Right lung (tissue), 10 donors: Measurements from ENCODE around the gene COL4A6. TPM values are rescaled to one million over a fixed set of nuclear protein-coding genes. Genes with fewer than 3 reads are reported as not detected.
A peak's percentile ranks its signal among the peaks of the same experiment; 100 is the strongest.
"Not testable (repeated sequence)": the region's sequence is repeated elsewhere in the genome, so short reads cannot be mapped to it uniquely, and the experiment has no call there.

Experiments
- DNase-seq, 2 donors: peaks; one replicate each; pipeline ENCODE4 v3.0.0-alpha.2; 2013
- long read RNA-seq, 8 donors: transcript quantifications; one replicate each; lab custom pipeline, GENCODE V29; 2026
- polyA plus RNA-seq, 5 donors: library from polyadenylated mRNA; unstranded; fragments of 120-200 nt; gene quantifications; one replicate each; pipeline versions ENCODE4 v1.2.1 to v1.2.3, GENCODE V29; 2013; ENCODE audit warnings: inconsistent platforms in 1 of 5, low replicate concordance in 1 of 5; ENCODE audit not compliant: insufficient read length in 5 of 5, insufficient read depth in 1 of 5

Gene COL4A6
- polyA plus RNA-seq = 10 to 100 TPM; 10.5 to 17.8 (median 14.5) TPM
- long read RNA-seq, donor 1 = 0 reads
- long read RNA-seq, donor 2 = 0 reads
- long read RNA-seq, donor 3 = 0 reads
- long read RNA-seq, donor 4 = 0 reads
- long read RNA-seq, donor 5 = 0 reads
- long read RNA-seq, donor 6, partial matches to known transcripts = 0 of 2 reads
- long read RNA-seq, donor 6, other reads (novel, unspliced or antisense) = 0 of 2 reads
- long read RNA-seq, donor 7, full-length matches to known transcripts = 1 of 1 reads
- long read RNA-seq, donor 7, partial matches to known transcripts = 0 of 1 reads
- long read RNA-seq, donor 7, other reads (novel, unspliced or antisense) = 0 of 1 reads
- long read RNA-seq, donor 8, full-length matches to known transcripts = 2 of 2 reads
- long read RNA-seq, donor 8, partial matches to known transcripts = 0 of 2 reads
- long read RNA-seq, donor 8, other reads (novel, unspliced or antisense) = 0 of 2 reads

DNA sequence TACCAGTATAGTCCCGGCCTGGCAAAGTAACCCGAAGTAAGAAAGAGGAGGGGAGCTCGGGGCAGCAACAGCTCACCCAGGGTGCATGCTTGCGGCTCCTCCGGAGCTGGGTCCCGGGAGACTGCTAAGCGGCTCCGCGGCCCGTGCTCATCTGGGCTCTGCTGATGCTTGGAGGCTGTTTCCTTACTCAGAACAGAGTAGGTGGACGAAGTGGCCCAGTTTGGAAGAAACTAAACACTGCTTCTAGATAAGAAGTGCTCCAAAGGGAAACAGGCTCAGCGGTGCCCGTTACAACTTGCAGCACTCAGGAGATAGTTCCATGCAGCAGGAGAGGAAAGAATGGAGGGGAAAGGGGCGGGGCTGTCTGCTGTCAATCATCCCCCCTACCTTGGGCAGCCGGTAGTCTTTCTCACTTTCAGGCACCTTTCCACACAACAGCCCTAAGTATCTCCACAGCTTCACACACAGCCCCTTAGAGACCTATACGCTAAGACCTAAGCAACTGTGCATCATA, at the start of gene COL4A6:
Gene COL4A6 (minus strand): TSS at position 313 of the 514 bp plus-strand sequence. CDS start 226 bp downstream, at position 87.
- DNase-seq = no peak

- no peak for DNase-seq
Measured at GRCh38 chrX:108485960-108486359, 47.7 kb upstream of the COL4A6 start.

GRCh38 chrX:108484251-108484650, 46.0 kb upstream of the COL4A6 start:
- DNase-seq = no peak

- DNase-seq = not testable (repeated sequence)
Measured at GRCh38 chrX:108481528-108481927, 43.3 kb upstream of the COL4A6 start.

- DNase-seq = no peak
Measured at GRCh38 chrX:108473979-108474378, 35.8 kb upstream of the COL4A6 start.

DNA sequence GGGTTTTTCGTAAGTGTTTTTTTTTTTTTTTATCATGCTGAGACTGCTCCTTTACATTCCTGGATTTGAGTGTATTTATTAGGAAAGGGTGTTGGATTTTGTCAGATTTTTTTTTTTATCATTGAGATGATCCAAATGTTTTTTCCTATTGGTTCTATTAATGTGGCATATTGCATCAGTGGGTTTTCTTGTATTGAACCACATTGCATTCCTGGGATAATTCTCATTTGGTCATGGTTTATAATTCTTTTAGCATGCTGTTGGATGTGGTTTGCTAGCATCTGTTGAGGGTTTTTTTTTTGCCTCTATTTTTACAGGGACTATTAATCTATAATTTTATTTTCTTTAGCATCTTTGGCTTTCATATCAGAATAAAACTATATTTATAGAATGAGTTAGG, 30.3 kb upstream of the COL4A6 start:
- no peak for DNase-seq

DNA sequence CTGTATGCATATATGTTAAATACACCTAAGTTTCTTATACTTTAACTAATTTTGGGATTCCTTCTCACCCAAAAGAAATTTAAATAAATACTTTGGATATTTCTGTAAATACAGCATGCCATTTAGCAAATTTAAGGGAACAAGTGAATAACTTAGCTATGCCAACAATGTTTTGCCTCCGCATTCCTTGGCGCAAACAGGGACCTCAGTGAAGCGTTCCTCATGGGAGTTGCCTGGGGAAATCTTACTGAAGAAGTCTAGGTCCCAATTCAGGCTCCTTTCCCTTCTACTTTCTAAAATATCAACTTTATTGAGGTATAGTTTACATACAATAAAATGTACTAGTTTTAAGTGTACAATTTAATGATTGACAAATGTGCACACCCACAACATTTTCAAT, 26.4 kb upstream of the COL4A6 start:
- DNase-seq = no peak

- DNase-seq = no peak
Measured at GRCh38 chrX:108456971-108457477, 18.8 kb upstream of the COL4A6 start.

DNA sequence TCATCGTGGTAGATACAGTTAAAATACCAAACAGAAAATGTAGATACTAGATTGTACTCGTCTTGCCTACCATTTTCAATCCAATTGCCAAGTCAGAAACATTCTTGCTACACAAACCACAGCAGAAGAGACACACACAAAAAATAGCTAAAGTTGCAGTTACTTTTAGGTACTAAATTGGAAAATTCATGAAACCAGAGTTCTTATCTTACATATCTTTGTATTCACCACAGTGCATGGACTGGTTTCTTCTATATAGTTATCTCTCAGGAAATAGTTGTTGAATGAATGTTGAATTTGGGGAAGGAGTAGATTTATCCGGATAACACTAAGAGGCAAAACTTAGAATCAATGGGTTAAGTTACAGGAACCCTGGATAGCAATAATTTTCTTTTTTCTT, 15.6 kb upstream of the COL4A6 start:
- DNase-seq = no peak

GRCh38 chrX:108447303-108447702, 9.1 kb upstream of the COL4A6 start:
- no peak for DNase-seq

DNA sequence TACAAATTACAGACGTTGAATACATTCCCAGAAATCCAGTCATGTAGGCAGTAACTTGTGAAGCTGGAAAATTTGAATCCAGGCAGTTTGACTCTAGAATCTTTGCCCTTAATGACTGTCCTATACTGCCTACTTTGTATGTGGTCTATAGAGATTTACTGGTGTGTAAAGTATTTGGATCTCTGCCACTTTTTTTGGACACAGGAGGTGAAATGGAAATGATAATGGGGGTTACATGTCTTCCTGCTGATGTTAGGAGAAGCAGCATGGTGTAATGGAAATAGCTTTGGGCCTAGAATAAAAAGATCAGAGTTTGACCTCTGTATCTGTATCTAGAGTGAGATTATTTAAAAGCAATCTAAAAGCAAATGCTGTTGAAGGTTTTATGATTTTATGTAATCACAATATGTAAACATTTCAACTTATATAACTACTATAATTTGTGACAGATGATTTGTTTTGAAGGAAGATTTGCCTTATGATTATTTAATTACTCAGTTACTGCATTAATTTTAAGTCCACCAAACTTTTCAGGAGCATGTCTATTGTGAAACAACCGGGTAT, 4.8 kb upstream of the COL4A6 start:
- peak in 1 of 2 donors; percentile 18 for DNase-seq

- DNase-seq = peak in 1 of 2 donors; percentile 13
Measured at GRCh38 chrX:108439961-108440696, 1.9 kb upstream of the COL4A6 start.

DNA sequence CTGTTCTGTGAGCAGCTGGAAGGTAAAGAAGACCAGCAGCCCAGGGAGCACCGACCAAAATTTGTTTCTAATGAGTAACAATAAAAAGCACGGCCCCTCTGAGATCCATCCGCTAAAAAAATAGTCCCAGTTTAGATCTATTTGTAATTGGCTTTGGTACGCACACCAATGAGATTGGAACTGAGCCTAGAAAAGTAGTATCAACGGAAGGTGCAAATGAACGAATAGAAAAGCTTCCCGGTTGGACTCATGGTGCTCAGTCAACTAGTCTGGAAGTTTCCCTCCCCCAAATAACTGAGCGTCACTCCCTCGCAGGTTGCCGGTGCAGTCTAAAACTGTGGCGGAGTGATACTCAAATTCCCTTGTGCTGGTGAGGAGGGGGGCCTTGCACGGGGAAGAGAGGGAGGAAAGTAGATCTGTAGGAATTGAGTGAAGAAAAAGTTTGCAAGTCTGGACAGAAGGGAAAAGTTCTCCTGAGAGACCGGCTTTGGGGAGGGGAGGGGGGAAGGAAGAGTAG, 1.3 kb upstream of the COL4A6 start, which contains the start of gene COL4A5:
Gene COL4A5 (plus strand): TSS at position 413 of the 517 bp plus-strand sequence. CDS start 288 bp downstream, outside the sequence.
- peak; percentile 65 to 68 for DNase-seq

DNA sequence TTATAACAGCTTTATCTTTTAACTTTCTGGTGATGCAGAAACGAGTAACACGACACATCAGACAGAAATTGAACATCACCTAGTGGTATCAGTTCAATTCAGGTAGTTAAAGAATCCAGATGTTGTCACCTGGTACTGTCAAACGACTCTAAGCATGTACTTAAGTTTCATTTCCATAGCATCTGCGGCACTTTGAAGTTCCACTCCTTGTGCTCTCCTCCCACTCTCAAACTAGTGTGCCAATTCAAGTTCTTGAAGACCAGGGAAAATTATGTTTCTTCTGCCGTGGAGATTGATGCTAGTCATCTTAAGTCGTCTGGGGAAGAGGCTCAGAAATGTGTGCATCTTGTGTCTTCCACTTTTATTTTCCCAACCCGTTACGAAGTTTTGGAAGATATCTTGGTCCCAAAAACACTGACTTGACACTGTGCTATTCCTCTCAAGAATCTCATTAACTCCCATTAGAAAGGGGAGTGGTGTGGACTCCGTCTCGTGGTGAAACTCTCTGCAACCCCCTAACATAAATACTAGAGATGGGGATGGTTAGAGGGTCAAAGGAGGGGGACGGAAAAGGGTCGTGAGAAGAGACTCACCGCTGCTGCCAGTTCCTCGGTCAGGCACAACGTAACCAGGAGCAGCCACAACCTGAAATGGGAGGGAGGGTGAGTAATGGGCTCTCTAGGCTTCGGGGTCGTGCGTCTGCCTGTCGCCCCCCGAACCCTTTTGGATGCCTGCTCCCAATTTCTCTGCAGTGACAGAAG, 693 bp downstream of the COL4A6 start:
- no peak for DNase-seq

- DNase-seq = no peak
Measured at GRCh38 chrX:108435261-108435660, 3.0 kb downstream of the COL4A6 start.

- DNase-seq = no peak
Measured at GRCh38 chrX:108426262-108426661, 12.0 kb downstream of the COL4A6 start.

- DNase-seq = no peak
Measured at GRCh38 chrX:108420481-108420880, 17.7 kb downstream of the COL4A6 start.

DNA sequence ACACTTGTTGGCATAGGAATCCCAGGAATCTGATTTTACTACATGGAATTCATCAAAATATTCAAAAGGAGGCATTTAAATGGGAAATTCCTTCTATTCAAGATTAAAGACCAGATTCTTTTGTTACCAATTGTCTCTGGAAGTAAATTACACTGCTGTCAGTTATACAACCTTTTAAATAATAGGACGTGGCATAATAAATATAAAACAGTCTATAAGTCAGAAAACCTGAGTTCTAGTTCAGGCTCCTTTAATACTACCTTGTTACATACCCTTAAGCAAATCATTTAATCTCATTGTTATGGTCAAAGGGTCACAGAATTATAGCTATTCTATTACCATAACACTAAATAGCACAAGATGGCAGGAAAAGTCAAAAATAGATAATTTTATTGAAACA, 18.8 kb downstream of the COL4A6 start:
- DNase-seq = no peak

DNA sequence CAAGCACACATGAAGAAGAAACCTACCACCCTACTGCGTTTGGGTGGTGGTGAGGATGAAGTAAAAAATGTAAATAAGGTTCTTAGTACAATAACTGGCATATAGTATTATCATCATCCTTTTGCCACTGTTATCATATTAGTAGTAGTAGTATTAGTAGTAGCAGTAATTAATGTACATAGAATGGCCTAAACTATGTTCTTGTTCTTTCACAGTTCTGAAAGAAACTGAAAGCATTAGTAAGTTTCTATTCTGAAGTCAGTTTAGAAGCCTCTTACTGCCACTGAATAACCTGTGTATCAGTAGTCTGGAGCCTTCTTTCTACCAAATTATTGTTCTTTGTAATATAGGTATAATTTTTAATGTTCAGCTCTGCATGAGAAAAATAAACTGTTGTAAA, 21.0 kb downstream of the COL4A6 start:
- no peak for DNase-seq

DNA sequence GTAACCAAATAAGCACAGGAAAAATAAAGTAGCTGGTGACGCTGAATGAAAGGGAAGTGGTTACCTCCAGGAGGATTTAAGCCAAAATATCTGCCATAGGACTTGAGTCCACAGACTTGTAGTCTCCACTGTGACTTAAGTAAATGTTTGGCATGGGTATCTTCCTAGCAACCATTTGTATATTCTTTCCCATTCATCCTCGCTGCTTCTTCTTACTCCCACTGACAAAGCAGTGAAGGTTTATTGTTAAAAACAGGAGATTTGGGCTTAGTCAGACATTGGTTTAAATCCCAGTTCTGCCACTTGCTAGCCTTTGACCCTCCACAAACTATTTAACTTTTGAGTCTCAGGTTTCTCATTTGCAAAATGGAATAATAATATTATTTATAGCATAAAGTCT, 22.3 kb downstream of the COL4A6 start:
- DNase-seq = no peak

GRCh38 chrX:108415146-108415545, 23.1 kb downstream of the COL4A6 start:
- no peak for DNase-seq
